KMS-11 (cell line): ENCODE results near the gene RNF19B.

ENCODE experiments used
- H2AFZ ChIP-seq: fragments of 200-600 bp; sonication (generic); 2 replicates; pipeline ENCODE4 v1.6.1; 2016; ENCODE audit warnings: antibody characterized with exemption, mixed run types, low read depth
- H3K27ac ChIP-seq: fragments of 200-600 bp; sonication (generic); 2 replicates; pipeline ENCODE4 v1.6.1; 2016; ENCODE audit warnings: mild to moderate bottlenecking, mixed run types
- H3K27me3 ChIP-seq: fragments of 200-600 bp; sonication (generic); 2 replicates; pipeline ENCODE4 v1.6.1; 2017; ENCODE audit warnings: mild to moderate bottlenecking, low read depth, mixed run types, moderate library complexity; ENCODE audit not compliant: insufficient read depth
- H3K36me3 ChIP-seq: fragments of 200-600 bp; sonication (generic); 2 replicates; pipeline ENCODE4 v1.6.1; 2017; ENCODE audit warnings: mild to moderate bottlenecking, mixed run types; ENCODE audit not compliant: insufficient read depth
- H3K4me1 ChIP-seq: fragments of 200-600 bp; sonication (generic); 2 replicates; pipeline ENCODE4 v1.6.1; 2016; ENCODE audit warnings: mild to moderate bottlenecking, low read depth, mixed run types; ENCODE audit not compliant: poor library complexity, severe bottlenecking
- H3K4me2 ChIP-seq: fragments of 200-600 bp; sonication (generic); 2 replicates; pipeline ENCODE4 v1.7.0; 2016; ENCODE audit warnings: mild to moderate bottlenecking, mixed run types
- H3K4me3 ChIP-seq: fragments of 200-600 bp; sonication (generic); IDR thresholded peaks from 2 replicates; pipeline ENCODE4 v1.6.1; 2017; ENCODE audit warnings: low read depth, low read length, mixed read lengths; ENCODE audit not compliant: insufficient read depth
- H3K79me2 ChIP-seq: fragments of 200-600 bp; sonication (generic); 2 replicates; pipeline ENCODE4 v1.6.1; 2016; ENCODE audit warnings: low read depth, mixed run types; ENCODE audit not compliant: insufficient read depth
- H3K9ac ChIP-seq: fragments of 200-600 bp; sonication (generic); 2 replicates; pipeline ENCODE4 v1.6.1; 2016; ENCODE audit warnings: mild to moderate bottlenecking, mixed run types
- H4K20me1 ChIP-seq: fragments of 200-600 bp; sonication (generic); 2 replicates; pipeline ENCODE4 v1.6.1; 2016; ENCODE audit warnings: mild to moderate bottlenecking, mixed run types; ENCODE audit not compliant: insufficient read depth
- TF ChIP-seq, protein P1 (sequence below): fragments of 200-600 bp; sonication (generic); conservative IDR thresholded peaks from 2 replicates; pipeline ENCODE4 v1.6.1; 2017; ENCODE audit warnings: low read depth, mild to moderate bottlenecking, antibody characterized with exemption, low read length, moderate library complexity, mixed read lengths

The RNF19B gene

DNA sequence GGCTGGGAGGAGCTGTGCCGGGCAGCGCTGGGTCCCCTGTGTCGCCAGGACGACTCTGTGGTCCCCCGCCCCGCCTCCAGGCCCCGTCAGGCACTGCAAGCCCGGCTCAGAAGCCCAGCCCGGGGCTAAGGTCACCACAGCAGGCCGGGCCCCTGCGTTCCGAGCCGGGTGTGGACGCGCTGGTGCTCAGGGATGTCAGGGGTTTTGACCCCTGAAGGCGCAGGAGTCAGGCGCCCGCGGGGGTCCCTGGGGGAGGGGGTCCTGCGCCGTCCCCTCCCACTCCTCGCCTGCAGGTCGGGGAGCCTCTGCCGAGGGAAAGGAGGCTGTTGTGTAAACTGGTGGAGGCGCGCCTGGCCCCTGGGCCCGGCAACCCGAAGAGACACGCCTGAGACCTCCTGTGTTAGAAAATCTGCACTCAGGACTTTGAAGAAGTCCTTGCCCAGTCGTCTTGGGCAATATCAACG lies 39.7 kb downstream of the RNF19B start:
- Histone ChIP-seq H3K27me3 (no peaks in the 10 kb centered on the region), H3K36me3 (no peaks in the 10 kb centered on the region), H3K4me2 (no peak overlapping the region), H2AFZ (no peak overlapping the region), H3K27ac (no peak overlapping the region), H3K9ac (no peak overlapping the region), H3K4me1 (peaks cover 7% of the 10 kb centered on the region), H3K79me2 (no peaks in the 10 kb centered on the region), H4K20me1 (no peaks in the 10 kb centered on the region), H3K4me3 (no peak overlapping the region)
- TF ChIP-seq, protein P1, sequence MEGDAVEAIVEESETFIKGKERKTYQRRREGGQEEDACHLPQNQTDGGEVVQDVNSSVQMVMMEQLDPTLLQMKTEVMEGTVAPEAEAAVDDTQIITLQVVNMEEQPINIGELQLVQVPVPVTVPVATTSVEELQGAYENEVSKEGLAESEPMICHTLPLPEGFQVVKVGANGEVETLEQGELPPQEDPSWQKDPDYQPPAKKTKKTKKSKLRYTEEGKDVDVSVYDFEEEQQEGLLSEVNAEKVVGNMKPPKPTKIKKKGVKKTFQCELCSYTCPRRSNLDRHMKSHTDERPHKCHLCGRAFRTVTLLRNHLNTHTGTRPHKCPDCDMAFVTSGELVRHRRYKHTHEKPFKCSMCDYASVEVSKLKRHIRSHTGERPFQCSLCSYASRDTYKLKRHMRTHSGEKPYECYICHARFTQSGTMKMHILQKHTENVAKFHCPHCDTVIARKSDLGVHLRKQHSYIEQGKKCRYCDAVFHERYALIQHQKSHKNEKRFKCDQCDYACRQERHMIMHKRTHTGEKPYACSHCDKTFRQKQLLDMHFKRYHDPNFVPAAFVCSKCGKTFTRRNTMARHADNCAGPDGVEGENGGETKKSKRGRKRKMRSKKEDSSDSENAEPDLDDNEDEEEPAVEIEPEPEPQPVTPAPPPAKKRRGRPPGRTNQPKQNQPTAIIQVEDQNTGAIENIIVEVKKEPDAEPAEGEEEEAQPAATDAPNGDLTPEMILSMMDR: no peak

DNA sequence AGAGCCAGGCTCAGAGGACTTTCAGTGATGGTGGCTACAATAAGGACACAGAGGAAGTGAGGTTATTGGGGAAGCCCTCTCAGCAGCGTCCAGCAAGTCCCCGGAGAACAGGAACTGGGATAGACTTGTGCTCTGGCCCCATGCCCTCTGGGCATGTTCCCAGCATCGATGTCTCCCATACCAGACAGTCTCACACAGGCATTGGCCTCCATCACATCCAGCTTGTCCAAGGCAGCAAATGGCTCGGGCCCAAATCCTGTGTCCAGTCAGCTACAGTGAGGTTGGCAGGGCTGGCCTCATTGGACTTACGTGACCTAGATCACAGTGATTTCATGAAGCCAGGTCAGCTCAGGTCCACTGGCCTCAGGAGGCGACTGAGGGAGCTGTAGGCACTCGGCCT lies 43.8 kb downstream of the RNF19B start:
- no peak overlapping the region for H2AFZ ChIP-seq
- H3K27me3 ChIP-seq: no peaks in the 10 kb centered on the region
- no peak overlapping the region for H3K4me3 ChIP-seq
- H3K27ac ChIP-seq: no peak overlapping the region
- no peak overlapping the region for H3K9ac ChIP-seq
- H3K4me2 ChIP-seq: no peak overlapping the region
- TF ChIP-seq, protein P1: no peak
- peaks cover 15% of the 10 kb centered on the region for H3K4me1 ChIP-seq
- no peaks in the 10 kb centered on the region for H3K79me2 ChIP-seq
- no peaks in the 10 kb centered on the region for H3K36me3 ChIP-seq
- H4K20me1 ChIP-seq: no peaks in the 10 kb centered on the region

DNA sequence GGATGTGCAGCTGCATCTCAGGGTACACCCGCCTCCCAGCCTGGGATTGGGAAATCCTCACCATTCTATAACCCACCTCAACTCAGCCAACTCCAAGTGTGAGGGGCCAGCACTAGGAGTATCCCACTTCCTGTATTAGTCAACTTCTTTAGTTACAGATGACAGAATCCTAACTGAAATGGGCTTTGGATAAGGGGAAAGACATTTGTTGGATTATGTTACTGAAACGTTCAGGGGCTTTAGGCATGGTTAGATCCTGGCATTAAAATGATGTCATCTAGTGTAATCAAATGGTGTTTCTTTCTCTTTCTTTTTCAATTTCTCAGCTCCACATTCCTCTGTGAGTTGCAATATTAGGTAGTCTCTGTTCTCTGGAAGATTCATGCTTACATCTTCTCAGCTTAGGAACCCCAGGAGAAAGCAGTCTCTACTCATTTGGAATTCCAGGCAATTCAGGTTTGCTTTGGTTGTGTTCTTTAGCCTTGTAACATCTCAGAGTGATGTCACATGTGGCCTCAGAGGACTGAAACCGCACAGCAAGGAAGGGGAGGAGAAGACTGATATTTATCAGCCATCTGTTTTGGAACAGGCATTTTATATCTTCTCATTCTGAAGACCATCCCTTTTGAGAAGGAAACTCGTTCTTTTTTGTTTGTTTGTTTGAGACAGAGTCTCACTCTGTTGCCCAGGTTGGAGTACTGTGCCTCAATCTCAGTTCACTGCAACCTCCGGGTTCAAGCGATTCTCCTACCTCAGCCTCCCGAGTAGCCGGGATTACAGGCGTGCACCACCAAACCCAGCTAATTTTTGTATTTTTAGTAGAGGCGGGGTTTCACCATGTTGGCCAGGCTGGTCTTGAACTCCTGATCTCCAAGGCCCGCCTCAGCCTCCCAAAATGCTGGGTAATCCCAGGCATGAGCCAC lies 44.5 kb downstream of the RNF19B start:
- TF ChIP-seq, protein P1: no peak
- H3K27me3 ChIP-seq: no peaks in the 10 kb centered on the region
- no peak overlapping the region for H3K4me3 ChIP-seq
- H4K20me1 ChIP-seq: no peaks in the 10 kb centered on the region
- no peak overlapping the region for H3K9ac ChIP-seq
- H3K79me2 ChIP-seq: no peaks in the 10 kb centered on the region
- no peaks in the 10 kb centered on the region for H3K36me3 ChIP-seq
- H3K4me2 ChIP-seq: no peak overlapping the region; the same call in 1 of the 2 replicates
- H3K4me1 ChIP-seq: peaks cover 15% of the 10 kb centered on the region
- H3K27ac ChIP-seq: no peak overlapping the region
- peak overlapping the region; percentile 45 for H2AFZ ChIP-seq

DNA sequence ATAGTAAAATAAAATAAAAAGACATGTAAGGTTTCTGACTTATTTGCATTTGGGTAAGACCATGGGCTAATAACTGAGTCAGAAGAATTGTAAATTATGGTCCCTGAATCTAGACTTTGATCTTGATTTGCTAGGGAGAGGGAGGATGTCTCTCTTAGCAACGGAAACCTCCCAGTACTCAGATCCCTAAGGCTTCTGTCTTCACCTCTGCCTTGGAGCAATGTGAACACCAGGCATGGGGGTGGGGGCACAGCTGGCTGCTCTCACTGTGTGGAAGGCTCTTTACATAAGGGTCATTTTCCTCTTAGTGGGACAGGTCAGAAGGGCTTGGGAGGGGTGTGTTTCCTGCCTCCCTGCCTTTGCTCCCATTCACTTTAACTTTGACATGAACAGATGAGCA lies 46.4 kb downstream of the RNF19B start:
- peaks cover 15% of the 10 kb centered on the region for H3K4me1 ChIP-seq
- H3K4me2 ChIP-seq: no peak overlapping the region
- no peaks in the 10 kb centered on the region for H3K36me3 ChIP-seq
- H2AFZ ChIP-seq: no peak overlapping the region
- TF ChIP-seq, protein P1: no peak
- no peaks in the 10 kb centered on the region for H3K27me3 ChIP-seq
- no peak overlapping the region for H3K27ac ChIP-seq
- H3K4me3 ChIP-seq: no peak overlapping the region
- no peak overlapping the region for H3K9ac ChIP-seq
- H3K79me2 ChIP-seq: no peaks in the 10 kb centered on the region
- H4K20me1 ChIP-seq: no peaks in the 10 kb centered on the region
